ENCODE data around the gene RPL9. TPM values are rescaled to one million over a fixed set of nuclear protein-coding genes. Genes with fewer than 3 reads are reported as not detected.

Gene RPL9
- total and polyA plus RNA-seq, 2 experiments from 2014 or later = 2,522 to 4,044 TPM

- H3K36me3 ChIP-seq (ENCODE audit: insufficient read depth) = no peaks in the 10 kb centered on the region
- TF ChIP-seq REST (IDR thresholded peaks at IDR 0.05; ENCODE audit: unreplicated experiment) (no peak), ZNF331 (CRISPR knock-in tag; IDR thresholded peaks at IDR 0.05; ENCODE audit: low read depth) (no peak), NANOG (IDR thresholded peaks at IDR 0.05; ENCODE audit: borderline replicate concordance) (no peak), EZH2phosphoT487 (IDR thresholded peaks at IDR 0.05; ENCODE audit: unreplicated experiment) (no peak), JUNB (IDR thresholded peaks at IDR 0.05; ENCODE audit: unreplicated experiment) (no peak), ZNF462 (CRISPR knock-in tag; IDR thresholded peaks at IDR 0.05) (no peak)
Observed at GRCh38 chr4:39433878-39434492, 24.7 kb downstream of the RPL9 start.

More at GRCh38 chr4:39433878-39434492, 24.7 kb downstream of the RPL9 start:
- 0 out of 2 replicates have a peak overlapping the region, but pooled peaks have one; percentile 59 for H2AFZ ChIP-seq
- no peak overlapping the region for H3K4me3 ChIP-seq
- DNase-seq (ENCODE audit: low spot score) = no peak
- H4K20me1 ChIP-seq (replicated peaks; ENCODE audit: insufficient read depth) = no peaks in the 10 kb centered on the region
- ATAC-seq = no peak
- no peak overlapping the region for H3K4me3 Mint-ChIP-seq
- no peaks in the 10 kb centered on the region for H3K4me1 ChIP-seq (ENCODE audit: insufficient read depth)
- peaks cover 3% of the 10 kb centered on the region for H3K27me3 Mint-ChIP-seq (ENCODE audit: insufficient read depth, low read depth, poor library complexity)
- no peaks in the 10 kb centered on the region for H3F3A ChIP-seq (replicated peaks; ENCODE audit: low read depth)
- H3K9me2 ChIP-seq (ENCODE audit: insufficient read depth) = no peaks in the 10 kb centered on the region
- no peak overlapping the region for H3K4me2 ChIP-seq
- no peak overlapping the region for H3K27ac ChIP-seq (ENCODE audit: low read depth)
- H3K79me2 ChIP-seq (replicated peaks; ENCODE audit: insufficient read depth) = no peaks in the 10 kb centered on the region
- no peaks in the 10 kb centered on the region for H3K9me3 Mint-ChIP-seq
- no peaks in the 10 kb centered on the region for H3K27me3 ChIP-seq (ENCODE audit: insufficient read depth)
- H3K36me3 Mint-ChIP-seq (ENCODE audit: low read depth) = no peaks in the 10 kb centered on the region
- H3K27ac Mint-ChIP-seq = no peak overlapping the region
- no peaks in the 10 kb centered on the region for H3K4me1 Mint-ChIP-seq

All from GM23338 (cell line).